BLaER1 treated with 17β-estradiol and CSF1 and Interleukin-3, amounts not matched to agents 10 nM and 100 nM (cell line): Measurements from ENCODE around the gene MROH7.

Source experiments
- H3K27ac ChIP-seq, 11 experiments: shearing (Covaris generic); formaldehyde crosslinking; 2 replicates each; pipeline ENCODE4 v1.8.1; 2022
- H3K27me3 ChIP-seq, 11 experiments: shearing (Covaris generic); formaldehyde crosslinking; 2 replicates each; pipeline ENCODE4 v1.8.1; 2022
- H3K36me3 ChIP-seq, 11 experiments: shearing (Covaris generic); formaldehyde crosslinking; 2 replicates each; pipeline ENCODE4 v1.8.1; 2022
- H3K4me1 ChIP-seq, 10 experiments: shearing (Covaris generic); formaldehyde crosslinking; 2 replicates each; pipeline ENCODE4 v1.8.1; 2022
- H3K4me2 ChIP-seq, 11 experiments: shearing (Covaris generic); formaldehyde crosslinking; 2 replicates each; pipeline ENCODE4 v1.8.1; 2022
- H3K4me3 ChIP-seq, 10 experiments: shearing (Covaris generic); formaldehyde crosslinking; 2 replicates each; pipeline ENCODE4 v1.8.1; 2022
- H3K9ac ChIP-seq, 11 experiments: shearing (Covaris generic); formaldehyde crosslinking; 2 replicates each; pipeline ENCODE4 v1.8.1; 2022
- H3K9me3 ChIP-seq, 11 experiments: shearing (Covaris generic); formaldehyde crosslinking; replicated peaks in 1 of 11; 2 replicates each; pipeline ENCODE4 v1.8.1; 2022
- H4K20me1 ChIP-seq, 11 experiments: shearing (Covaris generic); formaldehyde crosslinking; 2 replicates each; pipeline ENCODE4 v1.8.1; 2022
- Cebpa-rat ChIP-seq, 11 experiments: shearing (Covaris generic); IDR thresholded peaks; 2 replicates each; pipeline ENCODE4 v1.8.1; 2022

The MROH7 gene

DNA sequence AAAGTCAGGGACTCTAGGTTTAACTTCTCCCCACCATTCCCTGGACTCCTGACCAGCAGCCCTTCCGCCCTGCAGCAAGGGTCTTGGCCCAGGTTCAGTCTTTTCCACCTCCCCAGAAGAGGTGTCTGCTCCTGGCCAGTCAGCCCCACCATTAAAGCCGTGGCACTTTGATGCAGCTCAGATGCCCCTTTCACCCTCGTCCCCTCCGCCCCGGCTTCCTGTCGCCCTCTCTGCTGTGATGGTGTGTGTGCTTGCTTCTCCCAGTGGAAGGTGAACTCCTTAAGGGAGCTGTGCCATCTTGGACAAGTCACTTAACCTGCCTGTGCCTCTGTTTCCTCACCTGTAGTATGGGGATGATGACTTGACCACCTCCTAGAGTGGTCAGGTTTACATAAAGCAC is 56.3 kb downstream of the MROH7 start:
- no peak for TF ChIP-seq Cebpa-rat (IDR thresholded peaks at IDR 0.05)
- H3K9me3 ChIP-seq = no peaks in the 10 kb centered on the region
- no peak overlapping the region for H3K27ac ChIP-seq
- H3K27me3 ChIP-seq = no peaks in the 10 kb centered on the region
- no peak overlapping the region for H3K4me3 ChIP-seq
- H3K4me1 ChIP-seq = no peaks in the 10 kb centered on the region
- no peak overlapping the region for H3K4me2 ChIP-seq
- no peak overlapping the region for H3K9ac ChIP-seq
- H3K36me3 ChIP-seq = no peaks in the 10 kb centered on the region; a peak in 1 of 22 replicates
- H4K20me1 ChIP-seq = no peaks in the 10 kb centered on the region

DNA sequence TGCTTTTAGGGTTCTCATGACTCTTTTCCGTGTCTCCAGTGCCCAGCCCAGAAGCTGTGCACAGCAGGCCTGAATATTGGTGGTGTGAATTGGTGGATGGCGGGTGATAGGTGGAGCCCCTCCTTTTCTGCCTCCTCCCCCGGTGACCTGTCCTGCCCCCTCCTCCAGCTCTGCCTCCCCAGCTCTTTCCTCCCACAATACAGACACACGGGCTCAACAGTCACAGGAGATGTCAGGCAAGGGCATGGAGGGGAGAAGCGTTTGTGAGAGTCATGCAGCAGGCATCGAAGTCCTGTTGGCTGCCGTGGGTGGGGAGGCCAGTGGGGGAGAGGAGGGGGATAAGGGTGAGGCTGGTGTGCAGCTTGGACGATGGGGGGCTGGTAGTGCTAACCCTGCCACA is 56.8 kb downstream of the MROH7 start:
- Histone ChIP-seq H3K4me3 (no peak overlapping the region), H4K20me1 (no peaks in the 10 kb centered on the region), H3K27ac (no peak overlapping the region), H3K9ac (no peak overlapping the region), H3K36me3 (no peaks in the 10 kb centered on the region; a peak in 1 of 22 replicates), H3K4me2 (no peak overlapping the region), H3K4me1 (no peaks in the 10 kb centered on the region), H3K9me3 (no peaks in the 10 kb centered on the region), H3K27me3 (no peaks in the 10 kb centered on the region)
- no peak for TF ChIP-seq Cebpa-rat (IDR thresholded peaks at IDR 0.05)

DNA sequence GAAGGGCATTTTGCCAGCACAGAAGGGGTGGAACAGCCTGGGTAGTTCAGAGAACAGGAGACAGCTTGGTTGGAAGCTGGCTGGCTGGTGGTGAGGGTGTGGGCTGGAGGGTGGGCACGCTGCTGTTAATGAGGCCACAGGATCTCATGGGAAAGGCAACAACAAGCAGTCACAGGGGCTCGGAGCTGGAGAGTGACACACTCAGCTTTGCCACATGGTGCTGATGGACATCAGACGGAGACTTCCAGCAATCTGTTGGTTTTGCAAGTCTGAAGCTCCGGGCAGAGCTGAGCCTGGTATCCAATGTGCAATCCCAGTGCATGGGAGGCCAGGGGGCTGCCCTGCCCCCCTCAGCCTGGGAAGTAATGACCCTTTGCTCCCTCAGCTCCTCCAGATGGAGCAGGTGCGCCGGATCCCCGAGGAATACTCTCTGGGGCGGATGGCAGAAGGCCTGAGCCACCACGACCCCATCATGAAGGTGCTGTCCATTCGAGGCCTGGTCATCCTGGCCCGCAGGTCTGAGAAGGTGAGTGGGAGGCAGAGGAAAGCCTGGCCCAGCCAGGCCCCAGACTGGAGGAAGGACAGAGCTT is 58.4 kb downstream of the MROH7 start:
- no peaks in the 10 kb centered on the region for H4K20me1 ChIP-seq
- H3K9me3 ChIP-seq = no peaks in the 10 kb centered on the region
- H3K36me3 ChIP-seq = no peaks in the 10 kb centered on the region; a peak in 1 of 22 replicates
- H3K27me3 ChIP-seq = no peaks in the 10 kb centered on the region
- no peaks in the 10 kb centered on the region for H3K4me1 ChIP-seq
- H3K27ac ChIP-seq = no peak overlapping the region
- no peak for TF ChIP-seq Cebpa-rat (IDR thresholded peaks at IDR 0.05)
- no peak overlapping the region for H3K4me3 ChIP-seq
- no peak overlapping the region for H3K9ac ChIP-seq
- H3K4me2 ChIP-seq = no peak overlapping the region

DNA sequence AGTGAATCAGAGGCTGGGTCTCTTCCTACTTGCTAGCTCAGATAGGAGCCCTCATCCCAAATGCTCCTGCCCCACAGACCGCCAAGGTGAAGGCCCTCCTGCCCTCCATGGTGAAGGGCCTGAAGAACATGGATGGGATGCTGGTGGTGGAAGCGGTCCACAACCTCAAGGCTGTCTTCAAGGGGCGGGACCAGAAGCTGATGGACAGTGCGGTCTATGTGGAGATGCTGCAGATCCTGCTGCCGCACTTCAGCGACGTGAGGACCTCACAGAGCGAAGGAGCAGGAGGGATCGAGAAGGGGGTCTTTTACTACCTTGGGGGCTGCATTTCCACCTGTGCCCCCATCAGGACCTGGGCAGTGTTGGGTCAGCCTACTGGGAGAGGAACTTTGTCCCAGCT is 59.5 kb downstream of the MROH7 start:
- Histone ChIP-seq H3K9ac (no peak overlapping the region), H3K27me3 (no peaks in the 10 kb centered on the region), H3K4me3 (no peak overlapping the region), H3K4me1 (no peaks in the 10 kb centered on the region), H3K9me3 (no peaks in the 10 kb centered on the region), H4K20me1 (no peaks in the 10 kb centered on the region; a peak in 2 of 22 replicates), H3K4me2 (no peak overlapping the region), H3K36me3 (no peaks in the 10 kb centered on the region), H3K27ac (no peak overlapping the region)
- no peak for TF ChIP-seq Cebpa-rat (IDR thresholded peaks at IDR 0.05)

DNA sequence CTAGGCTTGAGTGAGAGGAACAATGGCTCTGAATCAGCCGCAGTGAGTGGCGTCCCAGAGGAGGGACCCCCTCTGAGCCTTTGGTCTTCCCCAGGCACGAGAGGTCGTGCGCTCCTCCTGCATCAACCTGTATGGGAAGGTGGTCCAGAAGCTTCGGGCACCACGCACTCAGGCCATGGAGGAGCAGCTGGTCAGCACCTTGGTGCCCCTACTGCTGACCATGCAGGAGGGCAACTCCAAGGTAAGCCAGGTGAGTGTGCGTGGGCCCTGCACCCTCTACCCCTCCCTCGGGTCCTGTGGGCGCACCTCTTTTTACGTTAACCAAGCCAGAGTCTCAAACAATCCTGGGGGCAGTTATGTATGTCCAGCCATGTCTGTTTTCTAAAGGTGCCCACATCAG is 60.4 kb downstream of the MROH7 start:
- TF ChIP-seq Cebpa-rat (IDR thresholded peaks at IDR 0.05) = no peak
- Histone ChIP-seq H3K9me3 (no peaks in the 10 kb centered on the region), H3K9ac (no peak overlapping the region), H3K27me3 (no peaks in the 10 kb centered on the region), H3K4me1 (no peaks in the 10 kb centered on the region), H3K36me3 (no peaks in the 10 kb centered on the region), H3K4me3 (no peak overlapping the region), H3K27ac (no peak overlapping the region), H4K20me1 (no peaks in the 10 kb centered on the region; a peak in 2 of 22 replicates), H3K4me2 (no peak overlapping the region)

DNA sequence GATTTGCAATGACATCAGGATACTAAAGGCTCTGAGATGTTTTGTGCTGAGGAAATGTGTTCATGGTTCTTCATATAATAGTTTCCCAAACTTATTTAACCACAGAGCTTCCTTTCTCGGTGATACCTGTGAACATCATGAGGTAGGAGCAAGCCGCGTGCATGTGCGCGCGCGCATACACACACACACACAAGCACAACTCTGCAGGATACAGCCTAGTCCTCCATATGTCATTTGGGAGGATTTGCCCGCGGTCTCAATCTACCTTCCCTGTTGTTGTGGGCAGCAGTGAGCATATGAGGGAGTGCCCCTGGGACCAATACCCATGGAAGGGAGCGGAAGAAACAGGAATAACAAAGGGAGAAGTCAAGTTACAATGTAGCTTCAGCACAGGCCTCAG is 61.9 kb downstream of the MROH7 start:
- no peaks in the 10 kb centered on the region for H3K9me3 ChIP-seq
- H3K9ac ChIP-seq = no peak overlapping the region
- H3K4me3 ChIP-seq = no peak overlapping the region
- H3K27me3 ChIP-seq = no peaks in the 10 kb centered on the region
- TF ChIP-seq Cebpa-rat (IDR thresholded peaks at IDR 0.05) = no peak
- no peak overlapping the region for H3K27ac ChIP-seq
- no peaks in the 10 kb centered on the region for H3K36me3 ChIP-seq
- no peaks in the 10 kb centered on the region; a peak in 2 of 22 replicates for H4K20me1 ChIP-seq
- no peak overlapping the region for H3K4me2 ChIP-seq
- no peaks in the 10 kb centered on the region for H3K4me1 ChIP-seq

DNA sequence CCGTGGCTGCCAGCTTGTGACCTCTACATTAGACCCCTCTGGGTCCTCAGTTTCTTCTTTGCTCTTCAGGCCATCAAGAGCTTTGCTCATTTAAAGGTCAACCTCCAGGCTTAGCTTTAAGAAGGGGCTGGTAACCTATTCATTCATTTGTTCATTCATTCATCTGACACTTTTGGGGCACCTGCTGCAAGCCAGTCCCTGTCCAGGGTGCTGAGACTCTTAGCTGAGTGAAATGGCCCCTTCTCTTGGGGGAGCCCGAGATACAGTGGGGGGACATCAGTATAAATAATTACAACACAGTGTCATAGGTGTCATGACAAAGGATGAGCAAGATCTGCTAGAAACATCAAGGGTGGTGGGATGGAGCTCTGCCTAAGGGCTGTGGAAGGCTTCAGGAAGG is 63.6 kb downstream of the MROH7 start:
- Histone ChIP-seq H3K27ac (no peak overlapping the region), H3K36me3 (no peaks in the 10 kb centered on the region), H3K9me3 (no peaks in the 10 kb centered on the region), H4K20me1 (no peaks in the 10 kb centered on the region; a peak in 2 of 22 replicates), H3K4me1 (no peaks in the 10 kb centered on the region), H3K9ac (no peak overlapping the region), H3K4me3 (no peak overlapping the region), H3K4me2 (no peak overlapping the region), H3K27me3 (no peaks in the 10 kb centered on the region)
- TF ChIP-seq Cebpa-rat (IDR thresholded peaks at IDR 0.05) = no peak

DNA sequence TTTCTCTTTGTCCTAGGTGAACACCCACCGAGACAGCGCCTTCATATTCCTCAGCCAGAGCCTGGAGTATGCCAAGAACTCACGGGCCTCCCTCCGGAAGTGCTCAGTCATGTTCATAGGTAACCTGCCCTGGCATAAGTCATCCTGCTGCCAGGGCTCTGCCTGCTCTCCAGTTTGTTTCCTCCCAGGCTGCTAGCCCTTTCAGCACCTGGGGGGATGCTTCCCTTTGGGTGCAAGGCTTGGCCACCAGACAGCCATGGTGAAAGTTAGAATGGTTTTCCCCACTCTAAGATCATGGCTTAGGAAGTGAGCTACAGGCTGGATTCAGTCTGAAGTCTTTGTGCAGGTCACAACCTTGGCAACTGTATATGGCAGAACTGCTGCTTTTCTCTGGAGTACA is 64.8 kb downstream of the MROH7 start:
- no peak overlapping the region for H3K27ac ChIP-seq
- H4K20me1 ChIP-seq = no peaks in the 10 kb centered on the region; a peak in 2 of 22 replicates
- H3K27me3 ChIP-seq = no peaks in the 10 kb centered on the region
- no peak overlapping the region for H3K9ac ChIP-seq
- no peaks in the 10 kb centered on the region for H3K4me1 ChIP-seq
- H3K36me3 ChIP-seq = no peaks in the 10 kb centered on the region
- H3K9me3 ChIP-seq = no peaks in the 10 kb centered on the region
- no peak overlapping the region for H3K4me3 ChIP-seq
- no peak overlapping the region for H3K4me2 ChIP-seq
- TF ChIP-seq Cebpa-rat (IDR thresholded peaks at IDR 0.05) = no peak

DNA sequence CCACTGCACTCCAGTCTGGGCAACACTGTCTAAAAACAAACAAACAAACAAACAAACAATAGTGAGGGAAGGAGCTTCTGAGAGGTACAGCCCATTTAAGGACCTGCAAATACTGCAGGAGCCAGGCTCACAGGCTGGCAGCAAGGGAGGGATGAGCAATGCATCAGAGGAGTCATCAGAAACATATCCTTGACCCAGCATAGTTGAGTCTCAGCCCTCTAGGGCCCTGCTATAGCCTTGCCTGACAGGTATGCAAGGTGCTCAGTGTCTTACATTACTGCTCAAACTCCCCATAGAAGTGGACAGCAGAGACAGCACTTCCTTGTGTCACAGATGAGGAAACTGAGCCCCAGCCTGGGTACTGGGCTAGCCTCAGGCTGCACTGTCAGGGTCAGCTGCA is 66.8 kb downstream of the MROH7 start:
- H3K4me2 ChIP-seq = no peak overlapping the region
- no peaks in the 10 kb centered on the region for H3K27me3 ChIP-seq
- no peaks in the 10 kb centered on the region for H3K4me1 ChIP-seq
- H3K9ac ChIP-seq = no peak overlapping the region
- H4K20me1 ChIP-seq = no peaks in the 10 kb centered on the region; a peak in 2 of 22 replicates
- no peaks in the 10 kb centered on the region for H3K36me3 ChIP-seq
- H3K27ac ChIP-seq = no peak overlapping the region
- no peaks in the 10 kb centered on the region for H3K9me3 ChIP-seq
- no peak overlapping the region for H3K4me3 ChIP-seq
- no peak for TF ChIP-seq Cebpa-rat (IDR thresholded peaks at IDR 0.05)

DNA sequence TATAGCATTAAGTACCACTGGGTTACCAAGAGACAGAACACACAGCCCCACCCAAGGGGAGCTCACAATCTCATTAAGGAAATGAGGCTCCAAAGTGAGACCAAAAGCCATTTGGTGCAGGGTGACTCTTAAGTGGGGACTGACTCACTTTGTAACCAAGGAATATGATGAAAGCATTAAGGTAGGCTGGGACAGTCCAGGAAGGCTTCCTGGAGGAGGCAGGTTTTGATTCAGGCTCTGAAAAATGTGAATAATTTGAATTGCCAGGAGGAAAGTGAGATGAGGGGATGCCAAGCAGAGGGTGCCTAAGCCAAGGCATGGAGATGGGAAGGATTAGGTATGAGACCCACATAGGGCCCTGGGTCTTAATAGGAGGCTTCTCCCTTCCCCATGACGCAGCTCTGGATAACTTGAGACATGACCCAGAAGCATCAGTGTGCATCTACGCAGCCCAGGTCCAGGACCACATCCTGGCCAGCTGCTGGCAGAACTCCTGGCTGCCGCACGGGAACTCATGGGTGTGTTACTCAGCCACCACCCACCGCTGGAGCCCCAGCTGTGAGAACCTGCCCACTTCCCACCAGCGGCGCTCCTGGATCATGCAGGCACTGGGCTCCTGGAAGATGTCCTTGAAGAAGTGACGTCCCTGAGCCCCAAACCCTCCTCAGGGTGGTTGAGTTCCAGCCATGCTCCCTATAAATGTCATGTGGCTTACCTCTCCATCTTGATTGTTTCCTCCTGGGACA is 68.1 kb downstream of the MROH7 start:
- Histone ChIP-seq H3K9ac (no peak overlapping the region), H3K4me3 (no peak overlapping the region), H3K4me1 (peaks cover 0 to under 1% (median 0%) of the 10 kb centered on the region in 10 experiments; a peak in 1 of 20 replicates), H4K20me1 (no peaks in the 10 kb centered on the region; a peak in 2 of 22 replicates), H3K27me3 (no peaks in the 10 kb centered on the region), H3K9me3 (no peaks in the 10 kb centered on the region), H3K27ac (no peak overlapping the region), H3K36me3 (no peaks in the 10 kb centered on the region), H3K4me2 (no peak overlapping the region)
- no peak for TF ChIP-seq Cebpa-rat (IDR thresholded peaks at IDR 0.05)
